H9 (cell line): Measurements from ENCODE around the gene CSMD2. TPM values are rescaled to one million over a fixed set of nuclear protein-coding genes. Genes with fewer than 3 reads are reported as not detected.

ENCODE experiments used
- DNase-seq: peaks from one replicate; pipeline ENCODE4 v3.0.0-alpha.2; 2017
- H2AFZ ChIP-seq: one replicate; pipeline ENCODE4 v1.6.1; 2013; ENCODE audit warnings: mild to moderate bottlenecking, low read length, control low read depth, moderate library complexity
- H2AK5ac ChIP-seq: 2 replicates; pipeline ENCODE4 v1.6.1; 2013; ENCODE audit warnings: low read length, control low read depth, mixed read lengths; ENCODE audit not compliant: insufficient read length
- H2BK120ac ChIP-seq: one replicate; pipeline ENCODE4 v1.6.1; 2013; ENCODE audit warnings: low read depth, mild to moderate bottlenecking, low read length, control low read depth, inconsistent platforms; ENCODE audit not compliant: poor library complexity, severe bottlenecking
- H2BK12ac ChIP-seq: 2 replicates; pipeline ENCODE4 v1.6.1; 2013; ENCODE audit warnings: low read length, control low read depth, mixed read lengths, low read depth; ENCODE audit not compliant: insufficient read length
- H2BK15ac ChIP-seq: 2 replicates; pipeline ENCODE4 v1.6.1; 2013; ENCODE audit warnings: low read depth, low read length, control low read depth
- H2BK20ac ChIP-seq: one replicate; pipeline ENCODE4 v1.6.1; 2013; ENCODE audit warnings: low read depth, mild to moderate bottlenecking, low read length, control low read depth, inconsistent platforms; ENCODE audit not compliant: poor library complexity, severe bottlenecking
- H2BK5ac ChIP-seq: 2 replicates; pipeline ENCODE4 v1.6.1; 2013; ENCODE audit warnings: low read length, control low read depth, mixed read lengths; ENCODE audit not compliant: insufficient read length
- H3K14ac ChIP-seq: 2 replicates; pipeline ENCODE4 v1.6.1; 2013; ENCODE audit warnings: low read length, control low read depth; ENCODE audit not compliant: insufficient read depth
- H3K18ac ChIP-seq: 2 replicates; pipeline ENCODE4 v1.6.1; 2013; ENCODE audit warnings: low read depth, mild to moderate bottlenecking, mixed read lengths, low read length, control low read depth; ENCODE audit not compliant: insufficient read length
- H3K23ac ChIP-seq: 2 replicates; pipeline ENCODE4 v1.6.1; 2013; ENCODE audit warnings: low read length, control low read depth, mixed read lengths, low read depth; ENCODE audit not compliant: insufficient read length
- H3K23me2 ChIP-seq: 2 replicates; pipeline ENCODE4 v1.6.1; 2013; ENCODE audit warnings: low read depth, mild to moderate bottlenecking, mixed read lengths, low read length, control low read depth; ENCODE audit not compliant: insufficient read length, poor library complexity, severe bottlenecking
- H3K27ac ChIP-seq: 2 replicates; pipeline ENCODE4 v1.5.1; 2013; ENCODE audit warnings: low read length, control low read depth, mixed read lengths, low read depth; ENCODE audit not compliant: insufficient read length
- H3K27me3 ChIP-seq: 2 replicates; pipeline ENCODE4 v1.6.1; 2013; ENCODE audit warnings: low read length, control low read depth, inconsistent platforms; ENCODE audit not compliant: insufficient read depth
- H3K4ac ChIP-seq: 2 replicates; pipeline ENCODE4 v1.6.1; 2013; ENCODE audit warnings: low read depth, mild to moderate bottlenecking, control low read depth, inconsistent platforms, low read length, moderate library complexity
- H3K4me1 ChIP-seq: 2 replicates; pipeline ENCODE4 v1.6.1; 2013; ENCODE audit warnings: low read length, control low read depth, inconsistent platforms; ENCODE audit not compliant: insufficient read depth
- H3K4me2 ChIP-seq: 2 replicates; pipeline ENCODE4 v1.6.1; 2013; ENCODE audit warnings: low read length, control low read depth, mixed read lengths; ENCODE audit not compliant: insufficient read length, insufficient read depth
- H3K56ac ChIP-seq: 2 replicates; pipeline ENCODE4 v1.6.1; 2013; ENCODE audit warnings: low read depth, mild to moderate bottlenecking, mixed read lengths, low read length, control low read depth; ENCODE audit not compliant: insufficient read length
- H3K79me1 ChIP-seq: 2 replicates; pipeline ENCODE4 v1.6.1; 2013; ENCODE audit warnings: low read depth, mild to moderate bottlenecking, moderate library complexity, low read length, control low read depth, inconsistent platforms; ENCODE audit not compliant: insufficient read depth, poor library complexity, severe bottlenecking
- H3K79me2 ChIP-seq: 2 replicates; pipeline ENCODE4 v1.6.1; 2013; ENCODE audit warnings: low read length, control low read depth, inconsistent platforms; ENCODE audit not compliant: insufficient read depth
- H3K9ac ChIP-seq: 2 replicates; pipeline ENCODE4 v1.6.1; 2013; ENCODE audit warnings: low read length, control low read depth, mixed read lengths; ENCODE audit not compliant: insufficient read length; ENCODE audit errors: extremely low read depth
- H3K9me3 ChIP-seq: one replicate; pipeline ENCODE4 v1.6.1; 2013; ENCODE audit warnings: low read depth, low read length, inconsistent platforms; ENCODE audit not compliant: control insufficient read depth
- H3T11ph ChIP-seq: one replicate; pipeline ENCODE4 v1.6.1; 2013; ENCODE audit warnings: mild to moderate bottlenecking, low read length, control low read depth, inconsistent platforms
- H4K20me1 ChIP-seq: one replicate; pipeline ENCODE4 v1.6.1; 2013; ENCODE audit not compliant: control insufficient read depth, insufficient read length, insufficient read depth
- H4K5ac ChIP-seq: 2 replicates; pipeline ENCODE4 v1.6.1; 2013; ENCODE audit warnings: low read depth, mild to moderate bottlenecking, mixed read lengths, low read length, control low read depth; ENCODE audit not compliant: insufficient read length
- H4K8ac ChIP-seq: replicated peaks from 2 replicates; pipeline ENCODE4 v1.6.1; 2013; ENCODE audit warnings: low read length, control low read depth, mixed read lengths, low read depth; ENCODE audit not compliant: insufficient read length
- H4K91ac ChIP-seq: 2 replicates; pipeline ENCODE4 v1.6.1; 2013; ENCODE audit warnings: low read depth, mild to moderate bottlenecking, moderate library complexity, mixed read lengths, low read length, control low read depth; ENCODE audit not compliant: insufficient read length
- H3K27ac Mint-ChIP-seq, 3 experiments: 2 replicates in 2 of 3; 3 replicates in 1 of 3; pipeline ENCODE4 v1.8.0; 2020 to 2021; ENCODE audit warnings: mixed read lengths in 3 of 3, mild to moderate bottlenecking in 1 of 3, moderate library complexity in 1 of 3
- H3K27me3 Mint-ChIP-seq: 2 replicates; pipeline ENCODE4 v1.8.0; 2021; ENCODE audit warnings: low read depth, mild to moderate bottlenecking, moderate library complexity, mixed read lengths
- H3K36me3 Mint-ChIP-seq, 3 experiments: 2 replicates in 2 of 3; 3 replicates in 1 of 3; pipeline ENCODE4 v1.8.0; 2020 to 2021; ENCODE audit warnings: low read depth in 3 of 3, mixed read lengths in 3 of 3; ENCODE audit not compliant: insufficient read depth in 1 of 3
- H3K4me1 Mint-ChIP-seq, 2 experiments: 2 replicates each; pipeline ENCODE4 v1.8.0; 2020; ENCODE audit warnings: mixed read lengths in 2 of 2
- H3K4me3 Mint-ChIP-seq, 2 experiments: 2 replicates in 1 of 2; 3 replicates in 1 of 2; pipeline ENCODE4 v1.8.0; 2020 to 2021; ENCODE audit warnings: mild to moderate bottlenecking in 2 of 2, mixed read lengths in 2 of 2, moderate library complexity in 1 of 2
- H3K9me3 Mint-ChIP-seq, 2 experiments: 2 replicates in 1 of 2; 3 replicates in 1 of 2; pipeline ENCODE4 v1.8.0; 2020; ENCODE audit warnings: mild to moderate bottlenecking in 2 of 2, mixed read lengths in 2 of 2, moderate library complexity in 1 of 2
- WGBS: extraction: QIAGEN DNeasy Blood & Tissue Kit; methylation state at CpG from one replicate; pipeline ENCODE4 v1.1.7; 2013; ENCODE audit warnings: missing lambda C conversion rate, low lambda C conversion rate, mixed read lengths; ENCODE audit not compliant: insufficient read length; ENCODE audit errors: extremely low coverage; 5-methylcytosine and 5-hydroxymethylcytosine counted together
- total RNA-seq: library from RNA; stranded (reverse); gene quantifications from 2 replicates; pipeline ENCODE4 v1.2.1, GENCODE V29; 2021
- TF ChIP-seq, protein P1 (sequence below): fragments of 200-600 bp; sonication (generic); conservative IDR thresholded peaks from 3 replicates; pipeline ENCODE4 v1.8.0; 2021; ENCODE audit warnings: antibody characterized with exemption, mild to moderate bottlenecking

CSMD2 gene
- total RNA-seq, 1 experiment from 2014 or later: 6.4 TPM

DNA sequence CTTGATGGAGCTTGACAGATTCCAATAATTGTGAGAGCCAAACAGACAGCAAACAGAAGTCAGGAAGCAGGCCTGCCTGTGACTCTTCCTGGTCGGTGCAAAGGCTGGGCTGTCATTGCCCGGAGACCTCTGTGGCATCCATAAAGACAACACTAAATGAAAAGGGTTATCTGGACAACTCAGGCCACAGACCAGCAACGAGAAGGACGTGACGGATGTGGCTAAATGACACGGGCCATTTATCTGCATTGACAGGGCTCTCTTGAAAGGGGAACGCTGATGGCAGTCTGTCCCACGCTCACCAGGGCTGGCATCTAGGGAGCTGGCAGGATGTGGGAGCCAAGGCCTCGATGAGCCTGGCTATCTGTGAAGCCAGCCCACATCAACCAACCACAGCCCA is 266.1 kb downstream of the CSMD2 start:
- Mint-ChIP-seq H3K4me1 (peaks cover 8 to 10% of the 10 kb centered on the region in 2 experiments), H3K27me3 (peaks cover 1% of the 10 kb centered on the region; the same call in 1 of the 2 replicates), H3K27ac (no peak overlapping the region), H3K36me3 (no peaks in the 10 kb centered on the region), H3K4me3 (no peak overlapping the region), H3K9me3 (no peaks in the 10 kb centered on the region)
- H3K27ac ChIP-seq: no peak overlapping the region
- no CpG with 5 or more reads among the region's 9 CpGs for WGBS
- no peak overlapping the region for H2BK20ac ChIP-seq
- H3K9ac ChIP-seq: no peak overlapping the region
- H3K79me1 ChIP-seq: no peaks in the 10 kb centered on the region
- no peaks in the 10 kb centered on the region for H3K9me3 ChIP-seq
- H3K23me2 ChIP-seq: no peaks in the 10 kb centered on the region
- H3K23ac ChIP-seq: no peak overlapping the region
- no peak overlapping the region for H2BK15ac ChIP-seq
- H3K14ac ChIP-seq: no peak overlapping the region
- H3K18ac ChIP-seq: no peak overlapping the region
- no peaks in the 10 kb centered on the region for H3K27me3 ChIP-seq
- H2BK5ac ChIP-seq: no peak overlapping the region
- TF ChIP-seq, protein P1, sequence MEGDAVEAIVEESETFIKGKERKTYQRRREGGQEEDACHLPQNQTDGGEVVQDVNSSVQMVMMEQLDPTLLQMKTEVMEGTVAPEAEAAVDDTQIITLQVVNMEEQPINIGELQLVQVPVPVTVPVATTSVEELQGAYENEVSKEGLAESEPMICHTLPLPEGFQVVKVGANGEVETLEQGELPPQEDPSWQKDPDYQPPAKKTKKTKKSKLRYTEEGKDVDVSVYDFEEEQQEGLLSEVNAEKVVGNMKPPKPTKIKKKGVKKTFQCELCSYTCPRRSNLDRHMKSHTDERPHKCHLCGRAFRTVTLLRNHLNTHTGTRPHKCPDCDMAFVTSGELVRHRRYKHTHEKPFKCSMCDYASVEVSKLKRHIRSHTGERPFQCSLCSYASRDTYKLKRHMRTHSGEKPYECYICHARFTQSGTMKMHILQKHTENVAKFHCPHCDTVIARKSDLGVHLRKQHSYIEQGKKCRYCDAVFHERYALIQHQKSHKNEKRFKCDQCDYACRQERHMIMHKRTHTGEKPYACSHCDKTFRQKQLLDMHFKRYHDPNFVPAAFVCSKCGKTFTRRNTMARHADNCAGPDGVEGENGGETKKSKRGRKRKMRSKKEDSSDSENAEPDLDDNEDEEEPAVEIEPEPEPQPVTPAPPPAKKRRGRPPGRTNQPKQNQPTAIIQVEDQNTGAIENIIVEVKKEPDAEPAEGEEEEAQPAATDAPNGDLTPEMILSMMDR: no peak
- H4K8ac ChIP-seq: no peak overlapping the region
- H2BK12ac ChIP-seq: no peak overlapping the region
- no peak overlapping the region for H2AK5ac ChIP-seq
- H4K91ac ChIP-seq: no peak overlapping the region
- H4K5ac ChIP-seq: no peak overlapping the region
- no peak for DNase-seq
- no peak overlapping the region for H3T11ph ChIP-seq
- no peaks in the 10 kb centered on the region for H4K20me1 ChIP-seq
- no peaks in the 10 kb centered on the region for H3K79me2 ChIP-seq
- no peaks in the 10 kb centered on the region for H3K4me1 ChIP-seq
- H3K56ac ChIP-seq: no peak overlapping the region
- no peak overlapping the region for H3K4ac ChIP-seq
- H3K4me2 ChIP-seq: no peak overlapping the region
- H2BK120ac ChIP-seq: no peak overlapping the region
- no peak overlapping the region for H2AFZ ChIP-seq
